Vagina (tissue), 2 donors: ENCODE measurements around the gene ANXA11. TPM values are rescaled to one million over a fixed set of nuclear protein-coding genes. Genes with fewer than 3 reads are reported as not detected.

Experiments used
- DNase-seq, 2 donors: peaks; one replicate each; pipeline ENCODE4 v3.0.0-alpha.2; 2017; ENCODE audit errors: extremely low spot score in 2 of 2
- H3K27ac ChIP-seq: fragments of 200-600 bp; sonication (generic); one replicate; pipeline ENCODE4 v1.5.1; 2019
- H3K27me3 ChIP-seq: fragments of 200-600 bp; sonication (generic); one replicate; pipeline ENCODE4 v1.5.1; 2019
- H3K36me3 ChIP-seq, 2 donors: fragments of 200-600 bp; sonication (generic); one replicate each; pipeline ENCODE4 v1.5.1; 2017 to 2019
- H3K4me1 ChIP-seq: fragments of 200-600 bp; sonication (generic); one replicate; pipeline ENCODE4 v1.5.1; 2019
- H3K4me3 ChIP-seq, 2 donors: fragments of 200-600 bp; sonication (generic); 1 replicate in 1 of 2; 2 replicates in 1 of 2; pipeline ENCODE4 v1.5.1; 2016 to 2019
- H3K9me3 ChIP-seq: fragments of 200-600 bp; sonication (generic); one replicate; pipeline ENCODE4 v1.5.1; 2019
- POLR2A ChIP-seq, 2 donors: fragments of 450-650 bp; IDR thresholded peaks; one replicate each; pipeline ENCODE4 v1.6.1; 2017; ENCODE audit warnings: antibody characterized with exemption in 2 of 2, mild to moderate bottlenecking in 2 of 2, moderate library complexity in 2 of 2
- POLR2AphosphoS5 ChIP-seq, 2 donors: sonication (generic); formaldehyde crosslinking; IDR thresholded peaks; one replicate each; pipeline ENCODE4 v1.9.0; 2017; ENCODE audit warnings: antibody characterized with exemption in 2 of 2, mild to moderate bottlenecking in 2 of 2, low read depth in 1 of 2; ENCODE audit not compliant: insufficient read depth in 1 of 2
- intact Hi-C: fragments of 100-400 bp; cut with DNase I; formaldehyde crosslinking; loops from one replicate; pipeline ENCODE4 v1.15.1; 2023
- total RNA-seq: library from RNA; depleted of rRNA; stranded (reverse); fragments of >200 nt; gene quantifications from one replicate; pipeline ENCODE4 v1.2.3, GENCODE V29; 2016
- TF ChIP-seq, protein P1 (sequence below), 3 experiments: fragments of 450-650 bp in 2 of 3; fragments of 200-600 bp in 1 of 3; sonication (generic) in 1 of 3; IDR thresholded peaks; one replicate each; pipeline ENCODE4 v1.5.1; 2017 to 2019; ENCODE audit warnings: antibody characterized with exemption in 3 of 3, mild to moderate bottlenecking in 2 of 3, moderate library complexity in 2 of 3

Gene ANXA11
- total RNA-seq, 1 donor from 2014 or later = 101 TPM

DNA sequence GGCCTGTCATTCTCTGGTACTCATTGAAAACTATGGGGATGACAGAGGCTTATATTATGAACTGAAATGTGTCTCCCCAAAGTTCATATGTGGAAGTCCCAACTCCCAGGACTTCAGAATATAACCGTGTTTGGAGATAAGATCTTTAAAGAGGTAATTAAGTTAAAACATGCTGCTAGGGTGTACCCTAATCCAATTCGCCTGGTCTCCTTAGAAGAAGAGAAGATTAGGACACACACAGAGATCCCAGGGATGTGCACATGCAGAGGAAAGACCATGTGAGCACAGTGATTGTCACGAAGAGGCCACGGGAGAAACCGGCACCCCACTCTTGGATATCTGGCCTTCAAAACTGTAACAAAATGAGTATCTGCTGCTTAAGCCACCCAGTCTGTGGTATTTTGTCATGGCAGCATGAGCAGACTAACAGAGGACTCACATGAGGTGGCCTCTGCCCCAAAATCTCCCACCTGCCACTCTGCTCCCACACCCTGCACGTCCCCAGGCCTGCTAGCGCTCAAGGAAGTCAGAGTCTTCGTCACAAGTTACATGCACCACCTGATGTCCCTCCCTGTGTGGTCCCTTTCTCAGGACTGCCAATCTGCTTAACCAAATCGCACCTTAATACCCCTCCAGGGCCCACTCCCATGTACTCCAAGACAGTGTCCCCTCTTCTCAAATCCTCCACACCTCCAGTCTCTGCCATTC lies 46.0 kb downstream of the ANXA11 start:
- Histone ChIP-seq H3K27ac (peak overlapping the region; percentile 86), H3K27me3 (no peaks in the 10 kb centered on the region), H3K4me1 (peaks cover 87% of the 10 kb centered on the region), H3K4me3 (no peak overlapping the region), H3K36me3 (peaks cover 0 to 62% of the 10 kb centered on the region in 2 donors), H3K9me3 (no peaks in the 10 kb centered on the region)
- no peak for DNase-seq
- intact Hi-C loops = no loop called here
- TF ChIP-seq POLR2A (IDR thresholded peaks at IDR 0.05) (no peak), POLR2AphosphoS5 (IDR thresholded peaks at IDR 0.05; ENCODE audit: insufficient read depth in 1 of 2, low read depth in 1 of 2) (no peak)
- TF ChIP-seq, protein P1, sequence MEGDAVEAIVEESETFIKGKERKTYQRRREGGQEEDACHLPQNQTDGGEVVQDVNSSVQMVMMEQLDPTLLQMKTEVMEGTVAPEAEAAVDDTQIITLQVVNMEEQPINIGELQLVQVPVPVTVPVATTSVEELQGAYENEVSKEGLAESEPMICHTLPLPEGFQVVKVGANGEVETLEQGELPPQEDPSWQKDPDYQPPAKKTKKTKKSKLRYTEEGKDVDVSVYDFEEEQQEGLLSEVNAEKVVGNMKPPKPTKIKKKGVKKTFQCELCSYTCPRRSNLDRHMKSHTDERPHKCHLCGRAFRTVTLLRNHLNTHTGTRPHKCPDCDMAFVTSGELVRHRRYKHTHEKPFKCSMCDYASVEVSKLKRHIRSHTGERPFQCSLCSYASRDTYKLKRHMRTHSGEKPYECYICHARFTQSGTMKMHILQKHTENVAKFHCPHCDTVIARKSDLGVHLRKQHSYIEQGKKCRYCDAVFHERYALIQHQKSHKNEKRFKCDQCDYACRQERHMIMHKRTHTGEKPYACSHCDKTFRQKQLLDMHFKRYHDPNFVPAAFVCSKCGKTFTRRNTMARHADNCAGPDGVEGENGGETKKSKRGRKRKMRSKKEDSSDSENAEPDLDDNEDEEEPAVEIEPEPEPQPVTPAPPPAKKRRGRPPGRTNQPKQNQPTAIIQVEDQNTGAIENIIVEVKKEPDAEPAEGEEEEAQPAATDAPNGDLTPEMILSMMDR (IDR thresholded peaks at IDR 0.05) = no peak

GRCh38 chr10:80158598-80159127 lies 46.7 kb downstream of the ANXA11 start:
- Histone ChIP-seq H3K9me3 (no peaks in the 10 kb centered on the region), H3K27me3 (no peaks in the 10 kb centered on the region), H3K4me3 (no peak overlapping the region), H3K4me1 (peaks cover 85% of the 10 kb centered on the region), H3K36me3 (peaks cover 0 to 59% of the 10 kb centered on the region in 2 donors), H3K27ac (peak overlapping the region; percentile 86)
- peak in 1 of 2 donors; percentile 97 for DNase-seq
- intact Hi-C loops = no loop called here
- TF ChIP-seq, protein P1 (IDR thresholded peaks at IDR 0.05) = no peak
- no peak for TF ChIP-seq POLR2A (IDR thresholded peaks at IDR 0.05)
- TF ChIP-seq POLR2AphosphoS5 (IDR thresholded peaks at IDR 0.05; ENCODE audit: insufficient read depth in 1 of 2, low read depth in 1 of 2) = peak; percentile 79 to 91

DNA sequence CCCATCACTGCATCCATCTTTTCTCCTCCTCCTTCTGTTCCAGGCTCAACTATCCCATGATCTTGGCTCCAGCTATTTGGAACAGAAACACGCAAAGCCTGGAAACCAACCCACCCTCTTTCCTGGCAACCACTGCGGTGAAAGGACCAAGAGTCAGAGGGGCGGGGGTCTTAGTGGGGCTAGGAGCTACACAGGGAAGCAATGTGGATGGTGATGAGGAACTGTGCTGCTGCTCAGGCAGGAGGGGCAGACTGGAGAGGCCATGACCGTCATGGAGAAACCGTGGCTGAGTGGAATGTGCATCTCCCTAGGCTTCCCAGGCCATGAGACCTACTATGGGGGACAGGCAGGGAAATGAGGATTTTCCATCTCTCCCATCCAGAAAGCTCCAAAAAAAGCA lies 47.2 kb downstream of the ANXA11 start:
- Histone ChIP-seq H3K27ac (peak overlapping the region; percentile 86), H3K27me3 (no peaks in the 10 kb centered on the region), H3K4me1 (peaks cover 80% of the 10 kb centered on the region), H3K9me3 (no peaks in the 10 kb centered on the region), H3K4me3 (no peak overlapping the region), H3K36me3 (peaks cover 0 to 53% of the 10 kb centered on the region in 2 donors)
- intact Hi-C loops = no loop called here
- DNase-seq = no peak
- TF ChIP-seq POLR2AphosphoS5 (IDR thresholded peaks at IDR 0.05; ENCODE audit: insufficient read depth in 1 of 2, low read depth in 1 of 2) (no peak), POLR2A (IDR thresholded peaks at IDR 0.05) (no peak)
- TF ChIP-seq, protein P1 (IDR thresholded peaks at IDR 0.05) = no peak

DNA sequence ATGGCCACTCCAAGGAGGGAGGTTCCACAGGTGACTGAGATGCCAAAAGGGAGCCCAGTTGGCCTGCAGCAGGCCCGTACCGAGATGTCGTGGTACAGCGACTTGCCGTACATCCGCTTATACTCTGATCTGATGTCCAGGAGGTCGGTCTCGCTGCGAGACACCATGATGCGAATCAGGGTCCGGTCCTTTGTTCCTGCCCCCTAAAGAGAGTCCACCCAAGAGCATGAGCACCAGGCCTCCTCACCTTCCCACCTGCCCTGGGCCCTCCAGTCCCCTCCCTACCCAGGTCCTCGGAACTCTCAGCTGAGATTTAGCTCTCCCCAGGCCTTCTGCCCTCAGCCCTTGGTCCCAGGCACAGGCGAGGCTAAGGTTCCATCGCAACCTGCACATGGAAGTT lies 47.8 kb downstream of the ANXA11 start:
- TF ChIP-seq, protein P1 (IDR thresholded peaks at IDR 0.05) = no peak
- TF ChIP-seq POLR2A (IDR thresholded peaks at IDR 0.05) = no peak
- no peak for TF ChIP-seq POLR2AphosphoS5 (IDR thresholded peaks at IDR 0.05; ENCODE audit: insufficient read depth in 1 of 2, low read depth in 1 of 2)
- no peak for DNase-seq
- no peaks in the 10 kb centered on the region for H3K27me3 ChIP-seq
- H3K36me3 ChIP-seq = peaks cover 0 to 53% of the 10 kb centered on the region in 2 donors
- no peak overlapping the region for H3K4me3 ChIP-seq
- no peaks in the 10 kb centered on the region for H3K9me3 ChIP-seq
- intact Hi-C loops = no loop called here
- H3K27ac ChIP-seq = peak overlapping the region; percentile 86
- H3K4me1 ChIP-seq = peaks cover 78% of the 10 kb centered on the region

DNA sequence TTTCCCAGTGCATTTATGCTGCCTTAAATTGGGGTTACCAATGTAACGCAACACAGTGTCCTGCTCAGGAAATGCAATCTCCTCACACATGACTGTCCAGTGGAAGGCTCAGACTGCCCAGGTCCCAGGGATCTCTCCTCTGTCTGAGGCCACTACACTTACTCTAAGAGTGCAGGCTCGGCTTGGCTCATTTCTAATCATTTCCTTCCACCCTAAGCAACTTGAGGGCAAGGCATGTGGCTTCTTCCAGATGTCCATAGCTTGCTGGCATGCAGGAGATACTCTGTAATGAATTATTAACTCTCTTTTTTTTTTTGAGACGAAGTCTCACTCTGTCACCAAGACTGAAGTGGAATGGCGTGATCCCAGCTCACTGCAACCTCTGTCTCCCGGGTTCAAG lies 49.1 kb downstream of the ANXA11 start:
- no peak for DNase-seq
- Histone ChIP-seq H3K4me1 (peaks cover 70% of the 10 kb centered on the region), H3K27me3 (no peaks in the 10 kb centered on the region), H3K4me3 (no peak overlapping the region), H3K9me3 (no peaks in the 10 kb centered on the region), H3K27ac (peak overlapping the region; percentile 86), H3K36me3 (peaks cover 0 to 47% of the 10 kb centered on the region in 2 donors)
- TF ChIP-seq, protein P1 (IDR thresholded peaks at IDR 0.05) = no peak
- no peak for TF ChIP-seq POLR2A (IDR thresholded peaks at IDR 0.05)
- intact Hi-C loops = no loop called here
